GM12892 (cell line): Measurements from ENCODE around the gene THADA.

Experiments used
- POLR2AphosphoS5 ChIP-seq: IDR thresholded peaks from 2 replicates; pipeline ENCODE4 v1.6.1; 2011; ENCODE audit warnings: low read depth, low read length, control low read depth
- TAF1 ChIP-seq: IDR thresholded peaks from 2 replicates; pipeline ENCODE4 v1.6.1; 2011; ENCODE audit warnings: low read depth, mild to moderate bottlenecking, control low read depth, low read length, borderline replicate concordance

- TF ChIP-seq TAF1 (no peak), POLR2AphosphoS5 (no peak; the same call in 1 of the 2 replicates)
These were observed 193.3 kb downstream of the THADA start for GRCh38 chr2:43402452-43402937.
